ENCODE measurements around the gene CCDC201.
"Not testable (repeated sequence)": the region's sequence is repeated elsewhere in the genome, so short reads cannot be mapped to it uniquely, and the experiment has no call there.

Gene CCDC201

GRCh38 chr7:45827731-45828130, 45.2 kb downstream of the CCDC201 start:
- not testable (repeated sequence) for H4K20me1 ChIP-seq (ENCODE audit: low read depth, low read length); H3K9me3 ChIP-seq (ENCODE audit: insufficient read depth, low read length); H3K79me2 ChIP-seq (ENCODE audit: insufficient read depth, low read length); H3K36me3 ChIP-seq (ENCODE audit: low read length); H3K27me3 ChIP-seq (ENCODE audit: low read length); H3K9me2 ChIP-seq (replicated peaks; ENCODE audit: insufficient read depth, low read length); H3F3A ChIP-seq (ENCODE audit: insufficient read depth); H3K27ac ChIP-seq (ENCODE audit: low read depth, low read length); H2AFZ ChIP-seq (ENCODE audit: low read depth, low read length, severe bottlenecking); H3K9ac ChIP-seq (ENCODE audit: low read length); H3K4me3 ChIP-seq (ENCODE audit: insufficient read depth, low read length, poor library complexity, severe bottlenecking); H3K4me2 ChIP-seq (ENCODE audit: low read depth, low read length, poor library complexity, severe bottlenecking)

GRCh38 chr7:45826550-45826949, 46.3 kb downstream of the CCDC201 start:
- not testable (repeated sequence) for H2AFZ ChIP-seq (ENCODE audit: low read depth, low read length, severe bottlenecking); H3K27me3 ChIP-seq (ENCODE audit: low read length); H3K79me2 ChIP-seq (ENCODE audit: insufficient read depth, low read length); H3K4me2 ChIP-seq (ENCODE audit: low read depth, low read length, poor library complexity, severe bottlenecking); H3K27ac ChIP-seq (ENCODE audit: low read depth, low read length); H3F3A ChIP-seq (ENCODE audit: insufficient read depth); H3K36me3 ChIP-seq (ENCODE audit: low read length); H3K4me3 ChIP-seq (ENCODE audit: insufficient read depth, low read length, poor library complexity, severe bottlenecking); H3K9ac ChIP-seq (ENCODE audit: low read length); H4K20me1 ChIP-seq (ENCODE audit: low read depth, low read length); H3K9me2 ChIP-seq (replicated peaks; ENCODE audit: insufficient read depth, low read length); H3K9me3 ChIP-seq (ENCODE audit: insufficient read depth, low read length)

GRCh38 chr7:45818763-45819162, 54.1 kb downstream of the CCDC201 start:
- H3K9ac ChIP-seq (ENCODE audit: low read length); H4K20me1 ChIP-seq (ENCODE audit: low read depth, low read length); H3K9me3 ChIP-seq (ENCODE audit: insufficient read depth, low read length); H3K9me2 ChIP-seq (replicated peaks; ENCODE audit: insufficient read depth, low read length); H3K27ac ChIP-seq (ENCODE audit: low read depth, low read length); H3K4me3 ChIP-seq (ENCODE audit: insufficient read depth, low read length, poor library complexity, severe bottlenecking); H2AFZ ChIP-seq (ENCODE audit: low read depth, low read length, severe bottlenecking); H3K4me2 ChIP-seq (ENCODE audit: low read depth, low read length, poor library complexity, severe bottlenecking); H3K36me3 ChIP-seq (ENCODE audit: low read length); H3K79me2 ChIP-seq (ENCODE audit: insufficient read depth, low read length); H3K27me3 ChIP-seq (ENCODE audit: low read length); H3F3A ChIP-seq (ENCODE audit: insufficient read depth): not testable (repeated sequence)

GRCh38 chr7:45817913-45818312, 55.0 kb downstream of the CCDC201 start:
- not testable (repeated sequence) for H3K36me3 ChIP-seq (ENCODE audit: low read length); H3K9me2 ChIP-seq (replicated peaks; ENCODE audit: insufficient read depth, low read length); H3K9me3 ChIP-seq (ENCODE audit: insufficient read depth, low read length); H3K27ac ChIP-seq (ENCODE audit: low read depth, low read length); H3K27me3 ChIP-seq (ENCODE audit: low read length); H3K4me2 ChIP-seq (ENCODE audit: low read depth, low read length, poor library complexity, severe bottlenecking); H2AFZ ChIP-seq (ENCODE audit: low read depth, low read length, severe bottlenecking); H3K4me3 ChIP-seq (ENCODE audit: insufficient read depth, low read length, poor library complexity, severe bottlenecking); H4K20me1 ChIP-seq (ENCODE audit: low read depth, low read length); H3F3A ChIP-seq (ENCODE audit: insufficient read depth); H3K79me2 ChIP-seq (ENCODE audit: insufficient read depth, low read length); H3K9ac ChIP-seq (ENCODE audit: low read length)

GRCh38 chr7:45817016-45817415, 55.9 kb downstream of the CCDC201 start:
- not testable (repeated sequence) for H3K27me3 ChIP-seq (ENCODE audit: low read length); H3K27ac ChIP-seq (ENCODE audit: low read depth, low read length); H3K9me2 ChIP-seq (replicated peaks; ENCODE audit: insufficient read depth, low read length); H3F3A ChIP-seq (ENCODE audit: insufficient read depth); H3K4me3 ChIP-seq (ENCODE audit: insufficient read depth, low read length, poor library complexity, severe bottlenecking); H4K20me1 ChIP-seq (ENCODE audit: low read depth, low read length); H3K9me3 ChIP-seq (ENCODE audit: insufficient read depth, low read length); H3K36me3 ChIP-seq (ENCODE audit: low read length); H3K9ac ChIP-seq (ENCODE audit: low read length); H2AFZ ChIP-seq (ENCODE audit: low read depth, low read length, severe bottlenecking); H3K79me2 ChIP-seq (ENCODE audit: insufficient read depth, low read length); H3K4me2 ChIP-seq (ENCODE audit: low read depth, low read length, poor library complexity, severe bottlenecking)

GRCh38 chr7:45814216-45815118, 58.4 kb downstream of the CCDC201 start:
- H3F3A ChIP-seq (ENCODE audit: insufficient read depth); H3K79me2 ChIP-seq (ENCODE audit: insufficient read depth, low read length); H3K4me2 ChIP-seq (ENCODE audit: low read depth, low read length, poor library complexity, severe bottlenecking); H3K27me3 ChIP-seq (ENCODE audit: low read length); H3K9ac ChIP-seq (ENCODE audit: low read length); H3K27ac ChIP-seq (ENCODE audit: low read depth, low read length); H3K9me3 ChIP-seq (ENCODE audit: insufficient read depth, low read length); H2AFZ ChIP-seq (ENCODE audit: low read depth, low read length, severe bottlenecking); H4K20me1 ChIP-seq (ENCODE audit: low read depth, low read length); H3K9me2 ChIP-seq (replicated peaks; ENCODE audit: insufficient read depth, low read length); H3K4me3 ChIP-seq (ENCODE audit: insufficient read depth, low read length, poor library complexity, severe bottlenecking); H3K36me3 ChIP-seq (ENCODE audit: low read length): not testable (repeated sequence)

GRCh38 chr7:45813771-45814170, 59.1 kb downstream of the CCDC201 start:
- H3F3A ChIP-seq (ENCODE audit: insufficient read depth); H3K9me3 ChIP-seq (ENCODE audit: insufficient read depth, low read length); H3K9ac ChIP-seq (ENCODE audit: low read length); H3K27me3 ChIP-seq (ENCODE audit: low read length); H3K4me3 ChIP-seq (ENCODE audit: insufficient read depth, low read length, poor library complexity, severe bottlenecking); H4K20me1 ChIP-seq (ENCODE audit: low read depth, low read length); H3K36me3 ChIP-seq (ENCODE audit: low read length); H3K9me2 ChIP-seq (replicated peaks; ENCODE audit: insufficient read depth, low read length); H3K27ac ChIP-seq (ENCODE audit: low read depth, low read length); H3K4me2 ChIP-seq (ENCODE audit: low read depth, low read length, poor library complexity, severe bottlenecking); H3K79me2 ChIP-seq (ENCODE audit: insufficient read depth, low read length); H2AFZ ChIP-seq (ENCODE audit: low read depth, low read length, severe bottlenecking): not testable (repeated sequence)
